GM23338 (cell line): ENCODE results near the gene P2RX4.

Experiments
- EZH2 ChIP-seq: fragments of 200-600 bp; sonication (generic); IDR thresholded peaks from one replicate; pipeline ENCODE4 v1.8.0; 2017; ENCODE audit warnings: antibody characterized with exemption, mild to moderate bottlenecking, low read depth; ENCODE audit not compliant: unreplicated experiment
- EZH2phosphoT487 ChIP-seq: fragments of 200-600 bp; sonication (generic); IDR thresholded peaks from one replicate; pipeline ENCODE4 v1.8.1; 2018; ENCODE audit warnings: antibody characterized with exemption; ENCODE audit not compliant: unreplicated experiment
- POLR2AphosphoS5 ChIP-seq: IDR thresholded peaks from 2 replicates; pipeline ENCODE4 v1.6.1; 2016; ENCODE audit warnings: antibody characterized with exemption, low read depth
- ZNF114 ChIP-seq: fragments of 250-450 bp; sonication (Bioruptor Pico); IDR thresholded peaks from 2 replicates; pipeline ENCODE4 v1.5.0; 2020; ENCODE audit warnings: mild to moderate bottlenecking, moderate library complexity
- TF ChIP-seq, protein P1 (sequence below), 2 experiments: fragments of 200-600 bp in 1 of 2; sonication (generic) in 1 of 2; conservative IDR thresholded peaks; 2 replicates each; pipeline versions ENCODE4 v1.5.1 to v1.6.1; 2016 to 2017; ENCODE audit warnings: antibody characterized with exemption in 2 of 2, low read depth in 2 of 2, mild to moderate bottlenecking in 2 of 2, moderate library complexity in 1 of 2
- TF ChIP-seq, protein P2 (sequence below): IDR thresholded peaks from one replicate; pipeline ENCODE4 v1.6.1; 2018; ENCODE audit warnings: antibody characterized with exemption; ENCODE audit not compliant: unreplicated experiment
- TF ChIP-seq, protein P3 (sequence below): fragments of 250-450 bp; sonication (Bioruptor Pico); IDR thresholded peaks from 2 replicates; pipeline ENCODE4 v1.5.0; 2020; ENCODE audit warnings: mild to moderate bottlenecking, moderate library complexity

DNA sequence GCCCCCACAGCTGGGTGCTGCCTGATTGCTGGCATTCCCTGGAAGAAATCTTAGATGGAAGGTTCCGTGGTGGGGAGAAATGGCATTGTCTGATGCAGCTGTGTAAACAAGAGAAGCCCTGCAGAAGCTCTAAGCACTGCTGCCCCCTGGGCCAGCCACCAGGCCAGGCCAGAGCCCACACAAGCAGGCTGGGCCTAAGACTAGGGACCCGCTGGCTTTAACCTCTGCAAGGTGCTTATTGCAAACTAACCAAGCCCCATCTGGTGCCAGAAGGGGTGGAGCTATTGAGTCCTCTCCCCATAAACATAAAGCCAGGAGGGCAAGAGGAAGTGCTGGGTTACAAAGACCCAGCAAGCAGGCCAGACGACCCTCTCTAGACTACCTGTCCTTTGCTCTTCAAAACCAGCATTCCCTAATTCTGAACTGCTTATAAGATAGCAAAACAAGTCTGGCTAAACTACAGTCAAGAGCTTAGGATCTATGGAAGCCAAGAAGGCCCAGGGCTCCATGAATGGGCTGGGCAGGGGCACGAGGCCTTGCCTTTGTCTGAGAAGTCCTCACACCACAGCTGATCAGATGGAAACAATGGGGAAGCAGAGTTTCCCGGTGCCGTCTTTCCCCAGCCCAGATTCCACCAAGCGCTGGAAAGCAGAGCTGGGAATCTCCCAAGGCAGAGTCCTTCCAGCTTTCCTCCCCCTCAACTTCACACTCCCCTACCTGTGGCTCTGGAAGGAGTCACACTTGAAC lies 28.8 kb downstream of the P2RX4 start:
- TF ChIP-seq EZH2 (no peak), POLR2AphosphoS5 (no peak), ZNF114 (no peak), EZH2phosphoT487 (no peak)
- TF ChIP-seq, protein P1, sequence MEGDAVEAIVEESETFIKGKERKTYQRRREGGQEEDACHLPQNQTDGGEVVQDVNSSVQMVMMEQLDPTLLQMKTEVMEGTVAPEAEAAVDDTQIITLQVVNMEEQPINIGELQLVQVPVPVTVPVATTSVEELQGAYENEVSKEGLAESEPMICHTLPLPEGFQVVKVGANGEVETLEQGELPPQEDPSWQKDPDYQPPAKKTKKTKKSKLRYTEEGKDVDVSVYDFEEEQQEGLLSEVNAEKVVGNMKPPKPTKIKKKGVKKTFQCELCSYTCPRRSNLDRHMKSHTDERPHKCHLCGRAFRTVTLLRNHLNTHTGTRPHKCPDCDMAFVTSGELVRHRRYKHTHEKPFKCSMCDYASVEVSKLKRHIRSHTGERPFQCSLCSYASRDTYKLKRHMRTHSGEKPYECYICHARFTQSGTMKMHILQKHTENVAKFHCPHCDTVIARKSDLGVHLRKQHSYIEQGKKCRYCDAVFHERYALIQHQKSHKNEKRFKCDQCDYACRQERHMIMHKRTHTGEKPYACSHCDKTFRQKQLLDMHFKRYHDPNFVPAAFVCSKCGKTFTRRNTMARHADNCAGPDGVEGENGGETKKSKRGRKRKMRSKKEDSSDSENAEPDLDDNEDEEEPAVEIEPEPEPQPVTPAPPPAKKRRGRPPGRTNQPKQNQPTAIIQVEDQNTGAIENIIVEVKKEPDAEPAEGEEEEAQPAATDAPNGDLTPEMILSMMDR (conservative IDR thresholded peaks at IDR 0.05; ENCODE audit: low read depth in 2 of 2), result peak in 1 of 2 experiments; percentile 30; a peak in 1 of 4 replicates
- TF ChIP-seq, protein P2, sequence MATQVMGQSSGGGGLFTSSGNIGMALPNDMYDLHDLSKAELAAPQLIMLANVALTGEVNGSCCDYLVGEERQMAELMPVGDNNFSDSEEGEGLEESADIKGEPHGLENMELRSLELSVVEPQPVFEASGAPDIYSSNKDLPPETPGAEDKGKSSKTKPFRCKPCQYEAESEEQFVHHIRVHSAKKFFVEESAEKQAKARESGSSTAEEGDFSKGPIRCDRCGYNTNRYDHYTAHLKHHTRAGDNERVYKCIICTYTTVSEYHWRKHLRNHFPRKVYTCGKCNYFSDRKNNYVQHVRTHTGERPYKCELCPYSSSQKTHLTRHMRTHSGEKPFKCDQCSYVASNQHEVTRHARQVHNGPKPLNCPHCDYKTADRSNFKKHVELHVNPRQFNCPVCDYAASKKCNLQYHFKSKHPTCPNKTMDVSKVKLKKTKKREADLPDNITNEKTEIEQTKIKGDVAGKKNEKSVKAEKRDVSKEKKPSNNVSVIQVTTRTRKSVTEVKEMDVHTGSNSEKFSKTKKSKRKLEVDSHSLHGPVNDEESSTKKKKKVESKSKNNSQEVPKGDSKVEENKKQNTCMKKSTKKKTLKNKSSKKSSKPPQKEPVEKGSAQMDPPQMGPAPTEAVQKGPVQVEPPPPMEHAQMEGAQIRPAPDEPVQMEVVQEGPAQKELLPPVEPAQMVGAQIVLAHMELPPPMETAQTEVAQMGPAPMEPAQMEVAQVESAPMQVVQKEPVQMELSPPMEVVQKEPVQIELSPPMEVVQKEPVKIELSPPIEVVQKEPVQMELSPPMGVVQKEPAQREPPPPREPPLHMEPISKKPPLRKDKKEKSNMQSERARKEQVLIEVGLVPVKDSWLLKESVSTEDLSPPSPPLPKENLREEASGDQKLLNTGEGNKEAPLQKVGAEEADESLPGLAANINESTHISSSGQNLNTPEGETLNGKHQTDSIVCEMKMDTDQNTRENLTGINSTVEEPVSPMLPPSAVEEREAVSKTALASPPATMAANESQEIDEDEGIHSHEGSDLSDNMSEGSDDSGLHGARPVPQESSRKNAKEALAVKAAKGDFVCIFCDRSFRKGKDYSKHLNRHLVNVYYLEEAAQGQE, result no peak
- TF ChIP-seq, protein P3, sequence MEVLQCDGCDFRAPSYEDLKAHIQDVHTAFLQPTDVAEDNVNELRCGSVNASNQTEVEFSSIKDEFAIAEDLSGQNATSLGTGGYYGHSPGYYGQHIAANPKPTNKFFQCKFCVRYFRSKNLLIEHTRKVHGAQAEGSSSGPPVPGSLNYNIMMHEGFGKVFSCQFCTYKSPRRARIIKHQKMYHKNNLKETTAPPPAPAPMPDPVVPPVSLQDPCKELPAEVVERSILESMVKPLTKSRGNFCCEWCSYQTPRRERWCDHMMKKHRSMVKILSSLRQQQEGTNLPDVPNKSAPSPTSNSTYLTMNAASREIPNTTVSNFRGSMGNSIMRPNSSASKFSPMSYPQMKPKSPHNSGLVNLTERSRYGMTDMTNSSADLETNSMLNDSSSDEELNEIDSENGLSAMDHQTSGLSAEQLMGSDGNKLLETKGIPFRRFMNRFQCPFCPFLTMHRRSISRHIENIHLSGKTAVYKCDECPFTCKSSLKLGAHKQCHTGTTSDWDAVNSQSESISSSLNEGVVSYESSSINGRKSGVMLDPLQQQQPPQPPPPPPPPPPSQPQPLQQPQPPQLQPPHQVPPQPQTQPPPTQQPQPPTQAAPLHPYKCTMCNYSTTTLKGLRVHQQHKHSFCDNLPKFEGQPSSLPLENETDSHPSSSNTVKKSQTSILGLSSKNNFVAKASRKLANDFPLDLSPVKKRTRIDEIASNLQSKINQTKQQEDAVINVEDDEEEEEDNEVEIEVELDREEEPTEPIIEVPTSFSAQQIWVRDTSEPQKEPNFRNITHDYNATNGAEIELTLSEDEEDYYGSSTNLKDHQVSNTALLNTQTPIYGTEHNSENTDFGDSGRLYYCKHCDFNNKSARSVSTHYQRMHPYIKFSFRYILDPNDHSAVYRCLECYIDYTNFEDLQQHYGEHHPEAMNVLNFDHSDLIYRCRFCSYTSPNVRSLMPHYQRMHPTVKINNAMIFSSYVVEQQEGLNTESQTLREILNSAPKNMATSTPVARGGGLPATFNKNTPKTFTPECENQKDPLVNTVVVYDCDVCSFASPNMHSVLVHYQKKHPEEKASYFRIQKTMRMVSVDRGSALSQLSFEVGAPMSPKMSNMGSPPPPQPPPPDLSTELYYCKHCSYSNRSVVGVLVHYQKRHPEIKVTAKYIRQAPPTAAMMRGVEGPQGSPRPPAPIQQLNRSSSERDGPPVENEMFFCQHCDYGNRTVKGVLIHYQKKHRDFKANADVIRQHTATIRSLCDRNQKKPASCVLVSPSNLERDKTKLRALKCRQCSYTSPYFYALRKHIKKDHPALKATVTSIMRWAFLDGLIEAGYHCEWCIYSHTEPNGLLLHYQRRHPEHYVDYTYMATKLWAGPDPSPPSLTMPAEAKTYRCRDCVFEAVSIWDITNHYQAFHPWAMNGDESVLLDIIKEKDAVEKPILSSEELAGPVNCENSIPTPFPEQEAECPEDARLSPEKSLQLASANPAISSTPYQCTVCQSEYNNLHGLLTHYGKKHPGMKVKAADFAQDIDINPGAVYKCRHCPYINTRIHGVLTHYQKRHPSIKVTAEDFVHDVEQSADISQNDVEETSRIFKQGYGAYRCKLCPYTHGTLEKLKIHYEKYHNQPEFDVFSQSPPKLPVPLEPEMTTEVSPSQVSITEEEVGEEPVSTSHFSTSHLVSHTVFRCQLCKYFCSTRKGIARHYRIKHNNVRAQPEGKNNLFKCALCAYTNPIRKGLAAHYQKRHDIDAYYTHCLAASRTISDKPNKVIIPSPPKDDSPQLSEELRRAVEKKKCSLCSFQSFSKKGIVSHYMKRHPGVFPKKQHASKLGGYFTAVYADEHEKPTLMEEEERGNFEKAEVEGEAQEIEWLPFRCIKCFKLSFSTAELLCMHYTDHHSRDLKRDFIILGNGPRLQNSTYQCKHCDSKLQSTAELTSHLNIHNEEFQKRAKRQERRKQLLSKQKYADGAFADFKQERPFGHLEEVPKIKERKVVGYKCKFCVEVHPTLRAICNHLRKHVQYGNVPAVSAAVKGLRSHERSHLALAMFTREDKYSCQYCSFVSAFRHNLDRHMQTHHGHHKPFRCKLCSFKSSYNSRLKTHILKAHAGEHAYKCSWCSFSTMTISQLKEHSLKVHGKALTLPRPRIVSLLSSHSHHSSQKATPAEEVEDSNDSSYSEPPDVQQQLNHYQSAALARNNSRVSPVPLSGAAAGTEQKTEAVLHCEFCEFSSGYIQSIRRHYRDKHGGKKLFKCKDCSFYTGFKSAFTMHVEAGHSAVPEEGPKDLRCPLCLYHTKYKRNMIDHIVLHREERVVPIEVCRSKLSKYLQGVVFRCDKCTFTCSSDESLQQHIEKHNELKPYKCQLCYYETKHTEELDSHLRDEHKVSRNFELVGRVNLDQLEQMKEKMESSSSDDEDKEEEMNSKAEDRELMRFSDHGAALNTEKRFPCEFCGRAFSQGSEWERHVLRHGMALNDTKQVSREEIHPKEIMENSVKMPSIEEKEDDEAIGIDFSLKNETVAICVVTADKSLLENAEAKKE (CRISPR knock-in tag), result no peak
